SKM-1 treated with dmso at 0.1 percent for 144 hours (cell line): Measurements from ENCODE around the gene COPS7A.

Source experiments
- DNase-seq: peaks from one replicate; lab custom pipeline; 2025; ENCODE audit not compliant: unreplicated experiment; lab: John Stamatoyannopoulos, UW

The COPS7A gene

GRCh38 chr12:6748761-6749160, 24.9 kb downstream of the COPS7A start:
- no peak for DNase-seq

GRCh38 chr12:6750506-6750905, 26.7 kb downstream of the COPS7A start:
- DNase-seq: no peak

- no peak for DNase-seq
Measured at GRCh38 chr12:6751767-6752166, 27.9 kb downstream of the COPS7A start.

- no peak for DNase-seq
Measured at GRCh38 chr12:6752167-6752920, 28.5 kb downstream of the COPS7A start.

GRCh38 chr12:6752921-6753771, 29.3 kb downstream of the COPS7A start, which contains the start of gene MLF2:
Gene MLF2, minus strand, starts transcription at chr12:6753141. Its CDS starts 807 bp downstream, at chr12:6752334.
- DNase-seq: peak; percentile 76

GRCh38 chr12:6753772-6754356, 30.0 kb downstream of the COPS7A start:
- DNase-seq: no peak

GRCh38 chr12:6754411-6754810, 30.6 kb downstream of the COPS7A start:
- no peak for DNase-seq

- no peak for DNase-seq
Measured at GRCh38 chr12:6757028-6757690, 33.3 kb downstream of the COPS7A start.

GRCh38 chr12:6758506-6759095, 34.8 kb downstream of the COPS7A start:
- no peak for DNase-seq

GRCh38 chr12:6759741-6760140, 35.9 kb downstream of the COPS7A start:
- no peak for DNase-seq

GRCh38 chr12:6763380-6763779, 39.5 kb downstream of the COPS7A start:
- no peak for DNase-seq

GRCh38 chr12:6764011-6764828, 40.4 kb downstream of the COPS7A start:
- DNase-seq: peak; percentile 70

- DNase-seq: no peak
Measured at GRCh38 chr12:6765048-6765633, 41.3 kb downstream of the COPS7A start.

GRCh38 chr12:6765634-6766581, 42.1 kb downstream of the COPS7A start, which contains the start of gene PTMS:
Gene PTMS, plus strand, starts transcription at chr12:6766363. Its CDS starts 343 bp downstream, at chr12:6766706.
- DNase-seq: no peak

GRCh38 chr12:6766651-6767349, 43.0 kb downstream of the COPS7A start:
- peak; percentile 38 for DNase-seq

GRCh38 chr12:6767353-6768319, 43.8 kb downstream of the COPS7A start:
- DNase-seq: no peak
